ENCODE results near the gene RIC1.

DNA sequence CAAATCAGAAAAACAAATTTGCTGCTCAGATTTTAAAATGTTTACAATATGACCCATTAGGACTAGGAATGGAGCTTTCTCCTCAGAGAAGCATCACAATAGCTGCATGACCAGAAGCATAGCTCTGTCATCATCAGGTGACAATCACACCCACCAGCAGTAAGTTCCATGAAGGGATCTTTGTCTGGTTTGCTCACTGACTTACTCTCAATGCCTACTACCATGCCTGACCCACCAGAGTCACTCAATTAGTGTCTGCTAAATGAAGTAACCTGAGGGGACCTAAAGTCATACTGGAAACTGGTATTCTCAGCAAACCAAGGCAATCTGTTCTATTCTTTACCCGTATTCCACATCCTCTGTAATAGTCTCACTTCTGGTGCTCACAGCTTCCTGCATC is 196.3 kb downstream of the RIC1 start:
- TF ChIP-seq CTCF (conservative IDR thresholded peaks at IDR 0.05 in 1 of 2, IDR thresholded peaks at IDR 0.05 in 1 of 2; ENCODE audit: low read depth in 1 of 2, low read length in 2 of 2) (no peak), EZH2 (IDR thresholded peaks at IDR 0.05; ENCODE audit: low read length, missing control alignments) (no peak)
